DOHH2 (cell line): ENCODE results near the gene LRRC8D.

Experiments
- CTCF ChIP-seq: fragments of 200-600 bp; sonication (generic); IDR thresholded peaks from one replicate; pipeline ENCODE4 v1.5.1; 2014; ENCODE audit warnings: antibody characterized with exemption, mild to moderate bottlenecking, low read depth, low read length; ENCODE audit not compliant: poor library complexity, severe bottlenecking
- EZH2phosphoT487 ChIP-seq: fragments of 200-600 bp; sonication (generic); IDR thresholded peaks from 2 replicates; pipeline ENCODE4 v1.6.1; 2017; ENCODE audit warnings: borderline replicate concordance, mild to moderate bottlenecking, antibody characterized with exemption, low read length, moderate library complexity, mixed read lengths

GRCh38 chr1:89951766-89952604 is 131.2 kb downstream of the LRRC8D start:
- TF ChIP-seq CTCF (no peak), EZH2phosphoT487 (no peak)
